ENCODE results near the gene GCK.

Gene GCK

DNA sequence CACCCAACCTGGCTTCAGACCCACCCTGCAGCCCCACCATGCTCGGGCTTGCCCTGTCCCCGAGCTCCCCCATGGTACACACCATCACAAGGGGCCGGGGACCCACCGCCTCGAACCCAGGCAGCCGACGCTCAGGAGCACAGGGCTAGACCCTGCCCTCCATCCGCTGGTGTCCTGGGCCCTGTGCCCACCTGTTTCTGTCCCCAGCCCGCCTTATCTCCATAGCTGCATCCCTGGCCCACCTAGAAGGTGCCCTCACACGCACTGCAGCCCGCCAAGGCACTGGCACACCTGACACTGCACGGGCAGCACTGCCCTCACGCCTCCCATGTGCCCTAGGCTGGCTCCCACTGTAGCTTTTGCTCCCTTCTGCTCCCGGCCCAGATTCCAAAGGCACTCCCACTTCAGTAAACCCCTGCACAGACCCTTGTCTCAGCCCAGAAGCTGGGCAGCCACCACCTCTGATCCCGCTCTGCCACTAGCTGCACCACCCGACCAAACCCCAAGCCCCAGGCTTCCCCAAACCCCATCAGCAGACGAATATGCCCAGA, 28.7 kb upstream of the GCK start:
- Mint-ChIP-seq H3K27me3 (no peaks in the 10 kb centered on the region), H3K27ac (no peak overlapping the region), H3K36me3 (no peaks in the 10 kb centered on the region), H3K4me1 (no peaks in the 10 kb centered on the region), H3K9me3 (no peaks in the 10 kb centered on the region), H3K4me3 (no peak overlapping the region)
- CTCF ChIA-PET: interaction anchor here (0.9 to 1.3 kb wide), 2 partner anchors 23 to 27 kb away, joined by 3 to 4 read pairs; no protein-coding TSS in a partner anchor
- DNase-seq: no peak

DNA sequence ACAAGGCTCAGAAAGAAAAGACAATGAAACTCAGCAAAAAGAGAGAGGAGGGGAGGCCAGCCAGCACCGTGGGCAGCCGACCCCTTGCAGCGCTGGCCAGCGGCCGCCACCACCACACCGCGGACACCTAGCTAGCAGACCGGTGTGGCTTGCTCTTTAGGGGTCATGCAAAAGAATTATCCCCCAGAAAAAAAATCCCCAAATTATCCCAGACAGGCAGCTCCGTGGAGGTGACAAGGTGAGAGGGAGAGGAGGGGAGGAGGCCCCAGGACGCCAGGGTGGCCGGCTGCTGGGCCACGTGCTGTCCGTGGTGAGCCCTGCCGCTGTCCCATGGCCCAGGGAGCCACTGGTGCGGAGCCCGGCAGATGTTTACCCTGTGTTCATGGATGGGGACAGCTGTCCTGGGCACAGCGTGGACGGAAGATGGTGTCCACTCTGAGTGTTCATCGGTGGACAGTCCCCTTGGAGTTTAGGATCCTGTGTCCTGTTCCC, 28.0 kb upstream of the GCK start:
- peaks cover 4% of the 10 kb centered on the region for H3K36me3 Mint-ChIP-seq
- H3K4me1 Mint-ChIP-seq: no peaks in the 10 kb centered on the region
- no peak for DNase-seq
- H3K27me3 Mint-ChIP-seq: no peaks in the 10 kb centered on the region
- no peak overlapping the region for H3K27ac Mint-ChIP-seq
- no peaks in the 10 kb centered on the region for H3K9me3 Mint-ChIP-seq
- no peak overlapping the region for H3K4me3 Mint-ChIP-seq
- CTCF ChIA-PET: interaction anchor here (1.3 kb wide), 1 partner anchor 23 kb away, joined by 4 read pairs; no protein-coding TSS in a partner anchor

DNA sequence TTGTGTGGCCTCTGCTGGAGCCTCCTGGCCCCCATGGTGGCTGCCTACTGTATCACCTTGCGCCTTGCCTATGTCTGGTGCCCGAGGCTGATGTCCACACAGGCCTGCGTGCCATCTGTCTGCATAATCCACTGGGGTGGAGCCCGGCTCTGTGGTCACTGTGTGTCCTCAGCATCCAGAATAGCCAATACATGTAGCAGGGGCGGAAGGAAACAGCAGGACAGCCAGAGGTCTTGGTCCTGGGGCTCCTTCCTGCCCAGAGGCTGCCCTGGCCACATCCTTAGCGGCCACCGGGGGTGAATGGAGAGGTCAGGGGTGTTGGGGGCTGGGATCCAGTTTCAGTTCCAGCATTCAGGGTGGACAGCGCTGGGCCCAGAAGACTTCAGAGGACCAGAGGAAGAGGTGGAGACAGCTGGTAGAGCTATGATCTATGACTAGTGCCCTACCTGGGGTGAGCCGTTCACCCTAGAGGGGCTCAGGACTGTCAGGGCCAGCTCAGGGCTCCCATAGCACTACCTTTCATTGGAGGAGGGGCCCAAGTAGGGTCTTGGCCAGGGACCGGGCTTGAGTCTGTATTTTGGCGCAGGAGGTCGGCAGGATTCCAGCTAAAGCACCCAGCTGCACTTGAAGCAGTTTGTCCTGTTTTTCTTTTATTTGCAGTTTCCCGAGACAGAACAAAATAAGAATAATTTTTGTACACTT, 27.4 kb upstream of the GCK start:
- no peak overlapping the region for H3K27ac Mint-ChIP-seq
- CTCF ChIA-PET: interaction anchor here (1.3 kb wide), 1 partner anchor 24 kb away, joined by 4 read pairs; no protein-coding TSS in a partner anchor
- peaks cover 6% of the 10 kb centered on the region for H3K36me3 Mint-ChIP-seq

DNA sequence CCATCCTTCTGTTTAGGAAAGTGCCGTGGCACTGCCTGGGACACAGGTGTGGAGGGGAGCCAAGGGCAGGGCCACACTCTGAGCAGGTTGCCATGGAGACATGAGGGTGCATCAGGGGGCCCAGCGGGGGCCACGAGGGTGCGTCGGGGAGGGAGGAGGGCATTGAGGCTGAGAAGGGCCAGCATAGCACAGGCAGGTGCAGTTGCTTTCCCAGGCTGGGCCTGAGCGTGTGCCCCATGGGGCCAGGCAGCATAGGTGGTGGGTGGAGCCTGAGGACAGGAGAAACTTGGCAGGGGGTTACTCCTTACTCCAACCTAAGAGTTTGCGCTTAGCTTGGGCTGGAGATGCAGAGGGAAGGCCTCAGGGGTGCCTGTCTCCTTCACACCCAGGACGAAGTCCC, 26.8 kb upstream of the GCK start:
- CTCF ChIA-PET: no interaction called here
- H3K27me3 Mint-ChIP-seq: no peaks in the 10 kb centered on the region
- no peak overlapping the region for H3K27ac Mint-ChIP-seq
- H3K36me3 Mint-ChIP-seq: peaks cover 10% of the 10 kb centered on the region
- no peaks in the 10 kb centered on the region for H3K9me3 Mint-ChIP-seq
- H3K4me1 Mint-ChIP-seq: no peaks in the 10 kb centered on the region
- DNase-seq: no peak
- H3K4me3 Mint-ChIP-seq: no peak overlapping the region

More for the DNA sequence above, 27.4 kb upstream of the GCK start:
- Mint-ChIP-seq H3K9me3 (no peaks in the 10 kb centered on the region), H3K4me1 (no peaks in the 10 kb centered on the region), H3K4me3 (no peak overlapping the region), H3K27me3 (no peaks in the 10 kb centered on the region)
- no peak for DNase-seq

DNA sequence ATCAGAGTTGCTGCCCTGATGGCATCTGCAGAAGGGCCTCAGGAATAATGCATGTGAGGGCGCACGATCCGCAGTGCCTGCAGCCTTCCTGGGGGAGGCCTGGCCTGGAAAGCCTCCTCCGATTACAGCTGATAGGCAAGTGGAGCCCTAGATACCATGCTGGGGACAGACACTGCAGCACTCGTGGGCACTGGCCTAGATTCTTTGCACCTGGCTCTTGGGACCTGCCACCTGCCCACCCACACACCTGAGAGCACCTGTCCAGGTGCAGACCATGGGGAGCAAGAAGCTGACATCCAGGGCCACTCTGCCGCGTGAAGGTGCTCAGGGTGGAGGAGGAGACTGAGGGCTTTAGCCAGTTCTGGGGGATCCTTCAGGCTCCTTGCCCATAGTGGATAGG, 26.3 kb upstream of the GCK start:
- Mint-ChIP-seq H3K27me3 (no peaks in the 10 kb centered on the region), H3K9me3 (no peaks in the 10 kb centered on the region), H3K4me1 (no peaks in the 10 kb centered on the region), H3K4me3 (no peak overlapping the region), H3K36me3 (peaks cover 13% of the 10 kb centered on the region), H3K27ac (no peak overlapping the region)
- no peak for DNase-seq
- CTCF ChIA-PET: interaction anchor here (1.1 to 2.1 kb wide), 3 partner anchors 26 to 260 kb away, joined by 3 to 7 read pairs (median 5); no protein-coding TSS in a partner anchor

DNA sequence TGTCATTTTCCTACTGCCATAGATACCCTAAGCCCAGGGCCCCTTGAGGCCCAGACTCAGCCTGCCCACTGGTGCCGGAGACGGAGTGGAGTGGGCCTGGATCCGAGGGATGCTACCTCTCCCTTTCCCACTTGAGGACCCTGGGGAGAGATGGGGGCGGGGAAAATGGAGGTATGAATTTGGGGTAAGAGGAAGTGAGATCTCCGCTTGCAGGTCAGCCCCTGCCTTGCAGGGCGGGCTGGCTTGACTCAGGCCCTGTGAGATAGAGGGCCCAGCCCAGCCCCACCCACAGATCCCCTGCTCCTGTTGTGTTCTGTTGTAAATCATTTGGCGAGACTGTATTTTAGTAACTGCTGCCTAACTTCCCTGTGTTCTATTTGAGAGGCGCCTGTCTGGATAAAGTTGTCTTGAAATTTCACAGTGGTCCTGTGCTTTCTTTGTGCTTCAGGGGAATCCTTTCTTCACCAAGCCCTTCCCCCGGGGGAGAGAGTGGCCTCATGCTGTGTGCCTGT, 24.7 kb upstream of the GCK start:
- Mint-ChIP-seq H3K4me1 (no peaks in the 10 kb centered on the region), H3K27ac (no peak overlapping the region), H3K9me3 (no peaks in the 10 kb centered on the region), H3K4me3 (no peak overlapping the region), H3K36me3 (peaks cover 24% of the 10 kb centered on the region), H3K27me3 (no peaks in the 10 kb centered on the region)
- CTCF ChIA-PET: interaction anchor here (1.0 to 2.1 kb wide), 5 partner anchors 12 to 352 kb away, joined by 4 to 7 read pairs (median 5); no protein-coding TSS in a partner anchor
- no peak for DNase-seq

DNA sequence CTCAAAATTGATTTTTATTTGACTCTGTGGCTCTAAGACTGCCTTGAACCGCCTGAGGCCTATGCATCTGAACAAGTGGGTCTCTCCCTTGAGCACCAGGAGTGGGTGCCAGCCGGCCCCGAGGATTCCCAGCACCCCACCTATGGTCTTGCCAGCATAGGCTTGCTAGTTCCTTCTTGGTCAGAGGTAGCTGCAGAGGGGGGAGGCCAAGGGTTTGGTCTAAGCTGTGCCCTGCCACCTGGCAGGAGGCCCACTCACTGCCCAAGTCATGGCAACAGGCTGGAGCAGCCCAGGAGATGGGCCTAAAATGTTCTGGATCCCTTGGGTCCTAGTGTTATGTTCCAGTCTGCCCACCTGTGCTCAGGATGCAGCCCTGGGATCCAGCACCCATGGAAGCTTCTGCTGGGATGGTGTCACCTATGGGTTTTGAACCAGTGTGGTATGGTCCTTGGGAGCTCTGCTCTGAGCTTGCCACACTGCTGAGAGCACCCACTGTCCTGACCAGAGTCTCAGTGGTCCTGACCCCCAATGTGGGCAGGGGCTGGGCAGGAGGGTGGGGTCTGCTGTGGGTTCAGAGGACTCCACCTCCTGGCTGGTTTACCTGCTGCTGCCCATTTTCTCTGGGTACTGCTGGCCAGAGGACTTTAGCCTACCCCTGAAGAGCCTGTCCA, 24.1 kb upstream of the GCK start:
- Mint-ChIP-seq H3K4me1 (no peaks in the 10 kb centered on the region), H3K27ac (no peak overlapping the region), H3K9me3 (no peaks in the 10 kb centered on the region), H3K4me3 (no peak overlapping the region), H3K27me3 (no peaks in the 10 kb centered on the region), H3K36me3 (peaks cover 28% of the 10 kb centered on the region)
- DNase-seq: no peak
- CTCF ChIA-PET: interaction anchor here (1.0 to 2.1 kb wide), 3 partner anchors 11 to 351 kb away, joined by 4 to 7 read pairs (median 5); no protein-coding TSS in a partner anchor

DNA sequence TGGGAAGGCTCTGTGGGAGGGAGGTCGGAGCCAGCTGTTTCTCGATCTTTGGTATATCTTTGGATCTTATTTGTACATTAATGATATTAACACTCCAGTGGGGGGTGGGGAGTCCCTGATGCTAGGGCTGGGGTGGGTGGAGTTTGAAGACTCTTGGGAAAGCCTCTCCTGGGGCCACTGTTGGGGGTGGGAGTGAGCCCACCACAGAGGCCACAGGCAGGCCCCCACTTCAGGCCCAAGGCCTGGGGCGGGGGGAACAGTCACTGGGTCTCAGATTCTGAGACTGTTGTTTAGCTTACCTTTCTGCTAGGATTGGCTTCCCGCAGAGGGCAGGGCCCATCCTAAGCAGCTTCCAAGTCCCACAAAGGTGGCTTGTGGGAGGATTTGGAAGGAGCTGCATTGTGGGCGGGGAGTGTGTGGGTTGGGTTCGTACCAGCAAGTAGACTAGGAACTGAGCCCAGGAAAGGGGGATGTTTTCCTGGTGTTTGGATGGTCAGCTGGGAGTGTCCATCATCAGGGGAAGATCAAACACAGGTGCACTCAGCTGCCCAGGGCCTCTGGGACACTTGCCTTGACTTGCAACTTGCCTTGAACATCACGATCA, 23.4 kb upstream of the GCK start:
- no peak overlapping the region for H3K27ac Mint-ChIP-seq
- no peak for DNase-seq
- no peak overlapping the region for H3K4me3 Mint-ChIP-seq
- CTCF ChIA-PET: interaction anchor here (1.0 to 1.9 kb wide), 2 partner anchors 11 to 352 kb away, joined by 4 to 5 read pairs; no protein-coding TSS in a partner anchor
- H3K9me3 Mint-ChIP-seq: no peaks in the 10 kb centered on the region
- H3K36me3 Mint-ChIP-seq: peaks cover 31% of the 10 kb centered on the region
- H3K4me1 Mint-ChIP-seq: no peaks in the 10 kb centered on the region
- H3K27me3 Mint-ChIP-seq: no peaks in the 10 kb centered on the region

DNA sequence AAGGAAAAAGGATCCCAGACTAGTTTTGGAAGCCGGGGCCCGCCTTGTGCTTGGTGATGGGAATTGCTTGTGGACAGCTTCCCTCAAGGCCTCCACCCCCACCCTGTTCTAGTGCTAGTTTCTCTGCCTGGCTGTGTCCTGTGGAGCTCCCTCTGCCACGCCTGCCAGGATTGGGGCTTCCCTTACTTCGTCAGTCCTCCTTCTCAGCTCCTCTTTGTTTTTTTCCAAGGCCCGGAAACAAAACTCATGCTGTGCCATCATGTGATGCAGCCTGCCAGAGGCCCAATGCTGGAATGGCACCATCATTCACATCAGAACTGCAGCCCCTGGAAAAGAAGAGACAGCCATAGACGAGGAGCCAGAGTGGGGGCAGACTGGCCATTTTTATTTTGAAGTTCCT, 22.8 kb upstream of the GCK start:
- Mint-ChIP-seq H3K27ac (no peak overlapping the region), H3K4me1 (no peaks in the 10 kb centered on the region), H3K36me3 (peaks cover 31% of the 10 kb centered on the region), H3K9me3 (no peaks in the 10 kb centered on the region), H3K4me3 (no peak overlapping the region), H3K27me3 (no peaks in the 10 kb centered on the region)
- no peak for DNase-seq
- CTCF ChIA-PET: interaction anchor here (1.9 kb wide), 1 partner anchor 10 kb away, joined by 5 read pairs; no protein-coding TSS in a partner anchor

DNA sequence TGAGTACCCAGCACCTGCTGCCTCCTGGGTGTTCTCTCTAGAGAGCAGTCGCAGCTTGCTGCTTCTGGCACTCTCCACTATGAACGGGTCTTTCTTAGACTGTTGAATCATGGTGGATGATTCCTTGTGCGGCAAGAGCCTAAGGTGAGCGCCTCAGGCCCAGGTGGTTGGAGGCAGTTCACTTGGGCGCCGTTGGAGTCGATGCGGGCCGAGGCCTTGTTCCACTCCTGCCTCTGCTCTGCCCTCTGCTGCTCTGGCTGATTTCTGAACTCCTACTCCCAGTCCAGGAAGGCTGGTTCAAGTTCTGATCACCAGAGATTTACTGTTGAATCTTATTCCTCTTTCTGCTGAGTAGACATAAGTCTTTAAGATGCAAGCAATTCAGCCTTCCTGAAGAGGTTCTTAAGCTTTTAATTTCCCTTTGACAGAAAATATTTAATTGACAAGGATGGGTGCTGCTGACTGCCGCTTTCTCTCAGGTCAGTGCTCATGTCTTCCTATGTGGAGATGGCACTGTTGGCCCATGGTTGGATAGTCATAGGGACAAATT, 22.0 kb upstream of the GCK start:
- Mint-ChIP-seq H3K4me3 (no peak overlapping the region), H3K27me3 (no peaks in the 10 kb centered on the region), H3K36me3 (peaks cover 37% of the 10 kb centered on the region), H3K9me3 (no peaks in the 10 kb centered on the region), H3K27ac (no peak overlapping the region), H3K4me1 (no peaks in the 10 kb centered on the region)
- no peak for DNase-seq
- CTCF ChIA-PET: interaction anchor here (1.3 kb wide), 1 partner anchor 80 kb away, joined by 3 read pairs; no protein-coding TSS in a partner anchor

DNA sequence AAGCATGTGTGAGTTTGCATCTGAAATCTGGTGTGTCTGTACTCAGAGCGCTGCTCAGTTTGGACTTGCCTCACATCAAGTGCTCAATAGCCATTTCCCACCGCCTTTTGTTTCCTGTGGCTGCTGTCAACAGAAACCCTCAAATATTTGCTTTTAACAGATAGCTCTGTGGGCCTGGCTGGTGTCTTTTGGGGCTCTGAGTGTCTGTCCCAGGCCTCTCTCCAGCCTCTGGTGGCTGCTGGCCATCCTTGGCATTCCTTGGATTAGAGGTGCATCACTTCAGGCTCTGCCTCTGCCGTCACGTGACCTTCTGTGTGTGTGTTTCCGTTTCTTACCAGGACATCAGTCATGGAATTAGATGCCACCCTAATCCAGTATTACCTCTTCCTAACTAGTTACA, 20.9 kb upstream of the GCK start:
- Mint-ChIP-seq H3K4me3 (no peak overlapping the region), H3K4me1 (no peaks in the 10 kb centered on the region), H3K27ac (no peak overlapping the region), H3K9me3 (no peaks in the 10 kb centered on the region), H3K36me3 (peaks cover 42% of the 10 kb centered on the region), H3K27me3 (no peaks in the 10 kb centered on the region)
- no peak for DNase-seq
- CTCF ChIA-PET: interaction anchor here (0.6 to 1.3 kb wide), 2 partner anchors 21 to 79 kb away, joined by 3 read pairs; no protein-coding TSS in a partner anchor

DNA sequence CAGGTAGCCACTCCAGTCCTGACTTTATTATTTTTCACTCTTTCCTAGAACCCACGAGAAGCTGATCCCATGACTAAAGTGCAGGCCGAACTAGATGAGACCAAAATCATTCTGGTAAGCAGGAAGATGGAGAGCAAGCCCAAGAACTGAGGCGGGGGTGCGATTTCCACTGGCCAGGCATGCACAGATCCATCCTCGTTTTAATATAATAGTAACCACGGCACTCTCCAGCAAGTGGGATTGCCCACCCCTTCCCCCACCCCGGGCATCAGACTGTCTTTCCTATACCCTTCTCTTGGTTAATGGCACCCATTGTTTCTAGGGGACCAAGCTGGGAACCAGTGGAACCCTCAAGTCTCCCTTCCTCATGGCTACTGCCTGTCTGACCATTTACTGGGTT, 18.8 kb upstream of the GCK start:
- no peak overlapping the region for H3K4me3 Mint-ChIP-seq
- H3K27me3 Mint-ChIP-seq: no peaks in the 10 kb centered on the region
- CTCF ChIA-PET: no interaction called here
- peaks cover 49% of the 10 kb centered on the region for H3K36me3 Mint-ChIP-seq
- DNase-seq: no peak
- peaks cover 11% of the 10 kb centered on the region for H3K4me1 Mint-ChIP-seq
- H3K27ac Mint-ChIP-seq: no peak overlapping the region
- no peaks in the 10 kb centered on the region for H3K9me3 Mint-ChIP-seq

DNA sequence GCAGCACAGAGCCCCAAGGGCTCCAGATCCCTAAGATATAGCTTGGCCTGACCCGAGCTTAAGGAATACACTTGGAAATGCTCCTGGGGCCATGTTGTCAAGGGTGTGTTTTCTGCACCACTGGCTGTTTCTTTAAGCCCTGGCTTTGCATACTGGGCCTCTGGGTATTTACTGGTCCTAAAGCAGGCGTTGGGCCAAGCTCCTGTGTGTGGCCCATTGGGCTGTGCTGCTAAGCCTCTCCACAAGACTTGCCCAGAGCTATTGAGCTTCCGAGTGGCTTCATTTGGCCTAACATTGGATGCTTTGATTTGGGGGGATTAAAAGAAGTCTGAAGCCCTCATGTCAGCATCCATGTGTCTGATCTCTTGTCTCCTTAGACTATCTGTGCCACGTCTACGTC, 16.8 kb upstream of the GCK start:
- Mint-ChIP-seq H3K27me3 (no peaks in the 10 kb centered on the region), H3K4me3 (no peak overlapping the region), H3K9me3 (no peaks in the 10 kb centered on the region), H3K27ac (no peak overlapping the region), H3K4me1 (peaks cover 27% of the 10 kb centered on the region), H3K36me3 (peaks cover 41% of the 10 kb centered on the region)
- no peak for DNase-seq
- CTCF ChIA-PET: interaction anchor here (0.5 kb wide), 1 partner anchor 35 kb away, joined by 3 read pairs; no protein-coding TSS in a partner anchor

All from activated naive CD4-positive, alpha-beta T cell treated with anti-CD3 and anti-CD28 coated beads, Interleukin-2, amount 10 ng/mL, durations not matched to agents 7 days and 5 days (primary cell).